ENCODE results near the gene RPL9. TPM values are rescaled to one million over a fixed set of nuclear protein-coding genes. Genes with fewer than 3 reads are reported as not detected.

Gene RPL9
- total and polyA plus RNA-seq, 5 experiments from 2014 or later, result 2,423 to 3,314 (median 2,739) TPM

- Mint-ChIP-seq H3K9me3 (no peaks in the 10 kb centered on the region), H3K4me3 (no peak within 1 kb of the TSS), H3K4me1 (no peaks in the 10 kb centered on the region), H3K27ac (no peak within 1 kb of the TSS), H3K36me3 (no peaks in the 10 kb centered on the region), H3K27me3 (no peaks in the 10 kb centered on the region)
- POLR2A ChIA-PET, result no interaction called here
- ATAC-seq (no peak), DNase-seq (no peak)
These were observed 51.7 kb downstream of the RPL9 start, which contains the start of gene KLB for GRCh38 chr4:39406763-39407583. Gene KLB (plus strand): TSS chr4:39406930. CDS start chr4:39406950, 20 bp downstream.

Small RNA genes within 50 kb of the gene (microRNA-seq; reads per million reads assigned to microRNA genes)
- not detected for gene MIR5591 (ENCODE audit: borderline microRNAs expressed)

Other genes starting within 250 kb of the RPL9 start
- gene RFC1, start 92.6 kb downstream of the RPL9 start, total RNA-seq, result 10 to 100 TPM; 52.2 to 54.6 TPM
- gene RFC1, start 92.6 kb downstream of the RPL9 start, polyA plus RNA-seq, result 10 to 100 TPM; 26.6 to 43.2 (median 32.6) TPM
- under 1 TPM in 1 of 2 experiments, not detected in 1; 0.05 TPM for gene KLB, start 52.0 kb downstream of the RPL9 start, total RNA-seq
- under 1 TPM in 1 of 3 donors, not detected in 2; 0.03 TPM for gene KLB, start 52.0 kb downstream of the RPL9 start, polyA plus RNA-seq
- 10 to 100 TPM; 25.5 to 28.0 TPM for gene LIAS, start 134 bp upstream of the RPL9 start, total RNA-seq
- gene LIAS, start 134 bp upstream of the RPL9 start, polyA plus RNA-seq, result 10 to 100 TPM; 14.6 to 20.7 (median 15.9) TPM
- 10 to 100 TPM; 19.3 to 22.7 TPM for gene UGDH, start 68.5 kb upstream of the RPL9 start, total RNA-seq
- gene UGDH, start 68.5 kb upstream of the RPL9 start, polyA plus RNA-seq, result 10 to 100 TPM; 20.0 to 27.8 (median 20.6) TPM
- gene SMIM14, start 179.9 kb upstream of the RPL9 start, total RNA-seq, result 10 to 100 TPM; 11.5 to 16.8 TPM
- gene SMIM14, start 179.9 kb upstream of the RPL9 start, polyA plus RNA-seq, result 10 to 100 TPM; 36.5 to 51.9 (median 39.6) TPM
- 10 to 100 TPM; 39.6 to 55.0 TPM for gene UBE2K, start 239.2 kb upstream of the RPL9 start, total RNA-seq
- 10 to 100 TPM; 59.7 to 67.5 (median 61.6) TPM for gene UBE2K, start 239.2 kb upstream of the RPL9 start, polyA plus RNA-seq